ENCODE results near the gene TUBG1. TPM values are rescaled to one million over a fixed set of nuclear protein-coding genes. Genes with fewer than 3 reads are reported as not detected.
"Not testable (repeated sequence)": the region's sequence is repeated elsewhere in the genome, so short reads cannot be mapped to it uniquely, and the experiment has no call there.

TUBG1 gene
- total and polyA plus RNA-seq, 8 donors = 10.5 to 79.9 (median 23.2) TPM

- no peak for FAIRE-seq
- Histone ChIP-seq H3K4me3 (no peak overlapping the region), H3K4me1 (peaks cover 19 to 32% (median 29%) of the 10 kb centered on the region in 3 donors), H3K9me3 (no peaks in the 10 kb centered on the region), H3K27ac (peak overlapping the region in 3 of 4 donors; percentile 14 to 81 (median 80)), H3K27me3 (no peaks in the 10 kb centered on the region), H3K36me3 (no peaks in the 10 kb centered on the region)
- DNase-seq = no peak
- TF ChIP-seq CTCF (IDR thresholded peaks at IDR 0.05) = no peak
- WGBS, 2 donors = 94 to 96% methylated on average over 2 of the region's 2 CpGs
- intact Hi-C loops (cut with DNase I) = loop anchor here in 2 of 3 donors (5.0 to 10.0 kb wide), 2 partner anchors 49 to 52 kb away; partner anchors contain the start of gene PLEKHH3 (in 1 of the 2)
- no peak for ATAC-seq
Observed at GRCh38 chr17:42623271-42623670, 13.8 kb downstream of the TUBG1 start.

- Histone ChIP-seq H3K4me3 (no peak overlapping the region), H3K36me3 (no peaks in the 10 kb centered on the region), H3K9me3 (no peaks in the 10 kb centered on the region), H3K4me1 (peaks cover 19 to 32% (median 28%) of the 10 kb centered on the region in 3 donors), H3K27ac (peak overlapping the region; percentile 14 to 81 (median 59)), H3K27me3 (no peaks in the 10 kb centered on the region)
- FAIRE-seq (no peak), ATAC-seq (peak; percentile 87 to 95 (median 92)), DNase-seq (peak in 5 of 6 donors; percentile 77 to 88 (median 86))
- 42 to 43% methylated on average over 7 of the region's 7 CpGs for WGBS, 2 donors
- no peak for TF ChIP-seq CTCF (IDR thresholded peaks at IDR 0.05)
- intact Hi-C loops (cut with DNase I) = loop anchor here in 2 of 3 donors (5.0 to 10.0 kb wide), 2 partner anchors 48 to 51 kb away; partner anchors contain the start of gene PLEKHH3 (in 1 of the 2)
Observed at GRCh38 chr17:42623732-42624596, 14.5 kb downstream of the TUBG1 start.

GRCh38 chr17:42627032-42627764, 17.7 kb downstream of the TUBG1 start:
- intact Hi-C loops (cut with DNase I) = loop anchor here in 1 of 3 donors (10.0 kb wide), 1 partner anchor 48 kb away; the partner anchor contains the start of gene PLEKHH3
- FAIRE-seq, H3K36me3 ChIP-seq, H3K27me3 ChIP-seq, H3K27ac ChIP-seq, H3K4me3 ChIP-seq, H3K9me3 ChIP-seq, ATAC-seq, DNase-seq: not testable (repeated sequence)
- WGBS, 2 donors = 92% methylated on average over 6 of the region's 6 CpGs
- peaks cover 12 to 33% (median 31%) of the 10 kb centered on the region in 3 donors for H3K4me1 ChIP-seq

- no peaks in the 10 kb centered on the region for H3K36me3 ChIP-seq
- no peak for FAIRE-seq
- no peaks in the 10 kb centered on the region for H3K9me3 ChIP-seq
- H3K4me3 ChIP-seq = no peak overlapping the region
- intact Hi-C loops (cut with DNase I) = loop anchor here in 1 of 3 donors (10.0 kb wide), 1 partner anchor 45 kb away; the partner anchor contains the start of gene PLEKHH3
- WGBS, 2 donors = 21 to 22% methylated on average over 3 of the region's 3 CpGs
- no peak for DNase-seq
- H3K4me1 ChIP-seq = peaks cover 12 to 30% (median 29%) of the 10 kb centered on the region in 3 donors
- H3K27me3 ChIP-seq = no peaks in the 10 kb centered on the region
- ATAC-seq = peak; percentile 69 to 79 (median 75)
- TF ChIP-seq CTCF (IDR thresholded peaks at IDR 0.05) = no peak
- peak overlapping the region; percentile 12 to 81 (median 55) for H3K27ac ChIP-seq
Observed at GRCh38 chr17:42629411-42630009, 20.0 kb downstream of the TUBG1 start.
